ENCODE measurements around the gene PGP.
A peak's percentile ranks its signal among the peaks of the same experiment; 100 is the strongest.

PGP gene

DNA sequence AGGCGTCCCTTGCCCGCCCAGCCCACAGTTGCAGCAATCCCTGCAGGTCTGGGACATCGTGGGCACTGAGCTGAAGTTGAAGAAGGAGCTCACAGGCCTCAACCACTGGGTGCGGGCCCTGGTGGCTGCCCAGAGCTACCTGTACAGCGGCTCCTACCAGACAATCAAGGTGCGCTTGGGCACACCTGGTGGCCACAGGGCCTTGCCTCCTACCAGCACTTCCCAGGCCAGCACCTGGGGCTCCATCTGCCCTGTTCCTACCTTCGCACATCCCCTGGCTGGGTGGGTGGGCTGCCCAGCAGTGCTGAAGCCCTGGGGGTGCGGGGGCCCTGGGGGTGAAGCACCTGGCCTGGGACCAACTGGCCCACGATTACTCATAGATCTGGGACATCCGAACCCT is 39.2 kb downstream of the PGP start:
- H2AK5ac ChIP-seq (ENCODE audit: low read length), result no peak overlapping the region
- no peak overlapping the region for H3K9ac ChIP-seq (ENCODE audit: low read length)
- H3K79me1 ChIP-seq (ENCODE audit: low read length), result no peaks in the 10 kb centered on the region
- no peak overlapping the region for H2BK12ac ChIP-seq (ENCODE audit: low read length)
- H3K27ac ChIP-seq (ENCODE audit: low read depth, low read length), result no peak overlapping the region
- no CpG with 5 or more reads among the region's 10 CpGs for WGBS (ENCODE audit: extremely low coverage, insufficient coverage, insufficient read length)
- no peak overlapping the region for H4K91ac ChIP-seq (ENCODE audit: low read depth, low read length)
- no peaks in the 10 kb centered on the region for H3K27me3 ChIP-seq (ENCODE audit: insufficient read depth, low read length)
- no peak overlapping the region for H3K4me3 ChIP-seq (ENCODE audit: low read depth, low read length)
- H3K36me3 ChIP-seq (ENCODE audit: control insufficient read depth in 1 of 2, insufficient read depth in 2 of 2, low read length in 2 of 2), result peaks cover 66 to 71% of the 10 kb centered on the region in 2 experiments
- H3K4me2 ChIP-seq (ENCODE audit: low read length), result no peak overlapping the region
- H2BK120ac ChIP-seq (ENCODE audit: insufficient read depth, low read length, poor library complexity), result no peak overlapping the region
- no peak for DNase-seq
- H3K14ac ChIP-seq (ENCODE audit: low read length), result no peak overlapping the region
- H4K8ac ChIP-seq (ENCODE audit: low read depth, low read length), result no peak overlapping the region
- H4K12ac ChIP-seq (ENCODE audit: low read depth, low read length), result no peak overlapping the region
- H2AFZ ChIP-seq (ENCODE audit: insufficient read depth, low read length, poor library complexity), result no peak overlapping the region
- H2BK5ac ChIP-seq (ENCODE audit: low read depth, low read length, poor library complexity), result no peak overlapping the region
- H3K79me2 ChIP-seq (ENCODE audit: control insufficient read depth, insufficient read depth, low read length, poor library complexity), result no peaks in the 10 kb centered on the region
- H3K9me3 ChIP-seq (ENCODE audit: insufficient read depth, low read depth, low read length), result peaks cover 8% of the 10 kb centered on the region
- no peaks in the 10 kb centered on the region for H3K4me1 ChIP-seq (ENCODE audit: control insufficient read depth in 1 of 2, insufficient read depth in 2 of 2, low read length in 2 of 2)
- no peak overlapping the region for H3K4ac ChIP-seq (ENCODE audit: low read depth, low read length)
- no peak overlapping the region for H3K18ac ChIP-seq (ENCODE audit: low read length)
- no peak overlapping the region for H3K23ac ChIP-seq (ENCODE audit: low read length)

- peak in 1 of 2 donors; percentile 18 for DNase-seq
- Histone ChIP-seq H3K23ac (ENCODE audit: low read length) (no peak overlapping the region), H3K79me2 (ENCODE audit: control insufficient read depth, insufficient read depth, low read length, poor library complexity) (no peaks in the 10 kb centered on the region), H2AK5ac (ENCODE audit: low read length) (no peak overlapping the region), H3K4me1 (ENCODE audit: control insufficient read depth in 1 of 2, insufficient read depth in 2 of 2, low read length in 2 of 2) (no peaks in the 10 kb centered on the region), H4K12ac (ENCODE audit: low read depth, low read length) (no peak overlapping the region), H4K91ac (ENCODE audit: low read depth, low read length) (no peak overlapping the region), H3K18ac (ENCODE audit: low read length) (no peak overlapping the region), H3K36me3 (ENCODE audit: control insufficient read depth in 1 of 2, insufficient read depth in 2 of 2, low read length in 2 of 2) (peaks cover 75 to 80% of the 10 kb centered on the region in 2 experiments), H2AFZ (ENCODE audit: insufficient read depth, low read length, poor library complexity) (no peak overlapping the region), H3K27ac (ENCODE audit: low read depth, low read length) (no peak overlapping the region), H2BK5ac (ENCODE audit: low read depth, low read length, poor library complexity) (no peak overlapping the region), H4K8ac (ENCODE audit: low read depth, low read length) (no peak overlapping the region), H3K4me2 (ENCODE audit: low read length) (no peak overlapping the region), H3K14ac (ENCODE audit: low read length) (no peak overlapping the region), H3K9me3 (ENCODE audit: insufficient read depth, low read depth, low read length) (peaks cover 8% of the 10 kb centered on the region), H3K4ac (ENCODE audit: low read depth, low read length) (no peak overlapping the region), H3K27me3 (ENCODE audit: insufficient read depth, low read length) (no peaks in the 10 kb centered on the region), H2BK120ac (ENCODE audit: insufficient read depth, low read length, poor library complexity) (no peak overlapping the region), H3K4me3 (ENCODE audit: low read depth, low read length) (no peak overlapping the region), H2BK12ac (ENCODE audit: low read length) (no peak overlapping the region), H3K9ac (ENCODE audit: low read length) (no peak overlapping the region), H3K79me1 (ENCODE audit: low read length) (no peaks in the 10 kb centered on the region)
- no CpG with 5 or more reads among the region's 21 CpGs for WGBS (ENCODE audit: extremely low coverage, insufficient coverage, insufficient read length)
These were observed 40.1 kb downstream of the PGP start for GRCh38 chr16:2174396-2175131.

DNA sequence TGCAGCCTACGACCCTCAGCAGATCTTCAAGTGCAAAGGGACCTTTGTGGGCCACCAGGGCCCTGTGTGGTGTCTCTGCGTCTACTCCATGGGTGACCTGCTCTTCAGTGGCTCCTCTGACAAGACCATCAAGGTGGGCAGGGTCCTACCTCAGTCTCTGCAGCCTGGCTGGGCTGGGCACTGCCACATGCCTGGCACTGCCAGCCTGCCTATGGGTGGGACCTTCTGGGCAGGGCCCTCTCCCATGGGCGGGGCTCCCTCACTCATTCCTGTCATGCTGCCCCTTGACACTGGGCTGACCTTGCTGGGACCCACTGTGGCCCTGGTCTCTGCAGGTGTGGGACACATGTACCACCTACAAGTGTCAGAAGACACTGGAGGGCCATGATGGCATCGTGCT is 40.7 kb downstream of the PGP start:
- Histone ChIP-seq H3K4me3 (ENCODE audit: low read depth, low read length) (no peak overlapping the region), H3K14ac (ENCODE audit: low read length) (no peak overlapping the region), H4K91ac (ENCODE audit: low read depth, low read length) (no peak overlapping the region), H3K9ac (ENCODE audit: low read length) (no peak overlapping the region), H3K23ac (ENCODE audit: low read length) (no peak overlapping the region), H2BK5ac (ENCODE audit: low read depth, low read length, poor library complexity) (no peak overlapping the region), H4K12ac (ENCODE audit: low read depth, low read length) (no peak overlapping the region), H2BK12ac (ENCODE audit: low read length) (no peak overlapping the region), H3K79me2 (ENCODE audit: control insufficient read depth, insufficient read depth, low read length, poor library complexity) (no peaks in the 10 kb centered on the region), H3K4me2 (ENCODE audit: low read length) (no peak overlapping the region), H3K9me3 (ENCODE audit: insufficient read depth, low read depth, low read length) (peaks cover 8% of the 10 kb centered on the region), H3K4ac (ENCODE audit: low read depth, low read length) (no peak overlapping the region), H4K8ac (ENCODE audit: low read depth, low read length) (no peak overlapping the region), H3K27me3 (ENCODE audit: insufficient read depth, low read length) (no peaks in the 10 kb centered on the region), H3K4me1 (ENCODE audit: control insufficient read depth in 1 of 2, insufficient read depth in 2 of 2, low read length in 2 of 2) (no peaks in the 10 kb centered on the region), H2AFZ (ENCODE audit: insufficient read depth, low read length, poor library complexity) (no peak overlapping the region), H3K18ac (ENCODE audit: low read length) (no peak overlapping the region), H3K27ac (ENCODE audit: low read depth, low read length) (no peak overlapping the region), H3K79me1 (ENCODE audit: low read length) (no peaks in the 10 kb centered on the region), H3K36me3 (ENCODE audit: control insufficient read depth in 1 of 2, insufficient read depth in 2 of 2, low read length in 2 of 2) (peaks cover 81% of the 10 kb centered on the region in 2 experiments), H2AK5ac (ENCODE audit: low read length) (no peak overlapping the region), H2BK120ac (ENCODE audit: insufficient read depth, low read length, poor library complexity) (no peak overlapping the region)
- no CpG with 5 or more reads among the region's 4 CpGs for WGBS (ENCODE audit: extremely low coverage, insufficient coverage, insufficient read length)
- DNase-seq, result no peak

GRCh38 chr16:2173366-2173765 is 41.3 kb downstream of the PGP start:
- H2BK120ac ChIP-seq (ENCODE audit: insufficient read depth, low read length, poor library complexity), result no peak overlapping the region
- H2AK5ac ChIP-seq (ENCODE audit: low read length), result no peak overlapping the region

More at GRCh38 chr16:2173366-2173765, 41.3 kb downstream of the PGP start:
- Histone ChIP-seq H2AFZ (ENCODE audit: insufficient read depth, low read length, poor library complexity) (no peak overlapping the region), H3K4me3 (ENCODE audit: low read depth, low read length) (no peak overlapping the region), H4K12ac (ENCODE audit: low read depth, low read length) (no peak overlapping the region), H3K14ac (ENCODE audit: low read length) (no peak overlapping the region), H3K4me1 (ENCODE audit: control insufficient read depth in 1 of 2, insufficient read depth in 2 of 2, low read length in 2 of 2) (no peaks in the 10 kb centered on the region), H3K9ac (ENCODE audit: low read length) (no peak overlapping the region), H2BK5ac (ENCODE audit: low read depth, low read length, poor library complexity) (no peak overlapping the region), H3K36me3 (ENCODE audit: control insufficient read depth in 1 of 2, insufficient read depth in 2 of 2, low read length in 2 of 2) (peaks cover 84 to 86% of the 10 kb centered on the region in 2 experiments), H3K18ac (ENCODE audit: low read length) (no peak overlapping the region), H3K79me1 (ENCODE audit: low read length) (no peaks in the 10 kb centered on the region), H3K27me3 (ENCODE audit: insufficient read depth, low read length) (no peaks in the 10 kb centered on the region), H3K9me3 (ENCODE audit: insufficient read depth, low read depth, low read length) (peaks cover 6% of the 10 kb centered on the region), H2BK12ac (ENCODE audit: low read length) (no peak overlapping the region), H3K23ac (ENCODE audit: low read length) (no peak overlapping the region), H3K4ac (ENCODE audit: low read depth, low read length) (no peak overlapping the region), H3K79me2 (ENCODE audit: control insufficient read depth, insufficient read depth, low read length, poor library complexity) (no peaks in the 10 kb centered on the region), H3K27ac (ENCODE audit: low read depth, low read length) (no peak overlapping the region), H4K91ac (ENCODE audit: low read depth, low read length) (no peak overlapping the region), H3K4me2 (ENCODE audit: low read length) (no peak overlapping the region), H4K8ac (ENCODE audit: low read depth, low read length) (no peak overlapping the region)
- no CpG with 5 or more reads among the region's 14 CpGs for WGBS (ENCODE audit: extremely low coverage, insufficient coverage, insufficient read length)
- DNase-seq, result no peak

All from trophoblast cell (in vitro differentiated cells and primary cell).